ENCODE results near the gene PRM2. TPM values are rescaled to one million over a fixed set of nuclear protein-coding genes. Genes with fewer than 3 reads are reported as not detected.

Gene PRM2
- polyA plus RNA-seq, 1 experiment: not detected

DNA sequence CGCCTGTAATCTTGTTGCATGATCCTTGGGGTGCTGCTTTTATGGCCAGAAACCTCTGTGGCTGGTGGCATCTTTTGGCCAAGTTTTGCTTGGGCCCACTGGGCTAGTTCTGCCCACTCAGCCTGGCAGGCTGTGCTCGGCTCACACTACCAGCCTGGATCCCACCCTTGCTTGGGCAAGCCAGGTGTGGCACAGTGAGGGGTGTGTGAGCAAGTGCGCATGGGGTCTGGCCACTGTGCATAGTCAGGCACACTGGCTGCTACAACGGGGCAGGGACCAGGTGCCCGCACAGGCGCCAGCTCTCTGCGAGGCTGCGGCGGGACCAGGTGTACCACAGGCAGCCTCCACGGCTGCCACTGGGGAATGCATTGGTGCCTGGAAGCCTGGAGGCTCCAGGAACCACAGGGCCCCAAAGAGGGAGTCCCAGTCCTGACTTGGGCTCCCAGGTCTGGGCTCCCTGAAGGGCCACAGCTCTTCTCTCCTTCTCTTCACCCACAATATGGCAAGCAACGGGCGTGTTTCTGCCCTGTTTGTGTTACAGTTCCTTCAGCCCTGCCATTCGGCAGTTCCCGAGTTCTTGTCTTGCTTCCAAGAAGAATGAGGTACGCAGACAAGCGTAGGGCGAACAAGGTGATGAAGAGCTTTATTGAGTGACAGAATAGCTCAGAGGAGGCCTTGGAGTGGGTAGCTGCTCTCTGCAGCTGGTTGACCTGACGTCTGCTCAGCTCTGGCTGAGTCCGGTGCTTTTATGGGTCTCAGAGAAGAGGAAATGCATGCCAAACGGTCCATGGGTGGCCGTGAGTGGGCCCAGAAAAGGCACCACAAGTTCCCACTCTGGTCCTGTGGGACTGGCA, 31.6 kb upstream of the PRM2 start:
- CTCF ChIA-PET: no interaction called here

DNA sequence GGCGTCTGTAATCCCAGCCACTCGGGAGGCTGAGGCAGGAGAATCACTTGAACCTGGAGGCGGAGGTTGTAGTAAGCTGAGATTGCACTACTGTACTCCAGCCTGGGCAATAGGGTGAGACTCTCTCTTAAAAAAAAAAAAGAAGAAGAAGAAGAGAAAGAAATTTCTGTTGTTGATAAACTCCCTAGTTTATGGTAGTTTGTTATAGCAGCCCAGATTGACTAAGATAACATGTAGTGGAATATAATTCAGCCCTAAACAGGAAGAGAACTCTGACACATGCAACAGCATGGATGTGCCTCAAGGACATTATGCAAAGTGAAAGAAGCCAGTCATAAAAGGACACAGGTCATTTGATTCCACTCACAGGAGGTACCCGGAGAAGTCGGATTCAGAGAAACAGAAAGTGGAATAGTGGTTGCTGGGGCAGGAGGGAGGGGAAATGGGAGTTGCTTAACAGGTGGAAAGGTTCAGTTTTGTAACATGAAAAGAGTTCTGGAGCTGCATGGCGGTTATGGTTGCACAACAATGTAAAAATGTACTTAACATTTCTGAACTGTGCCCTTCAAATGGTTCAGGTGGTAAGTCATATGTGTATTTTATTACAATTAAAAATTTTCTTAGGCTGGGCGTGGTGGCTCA, 30.8 kb upstream of the PRM2 start:
- TF ChIP-seq, protein P1, sequence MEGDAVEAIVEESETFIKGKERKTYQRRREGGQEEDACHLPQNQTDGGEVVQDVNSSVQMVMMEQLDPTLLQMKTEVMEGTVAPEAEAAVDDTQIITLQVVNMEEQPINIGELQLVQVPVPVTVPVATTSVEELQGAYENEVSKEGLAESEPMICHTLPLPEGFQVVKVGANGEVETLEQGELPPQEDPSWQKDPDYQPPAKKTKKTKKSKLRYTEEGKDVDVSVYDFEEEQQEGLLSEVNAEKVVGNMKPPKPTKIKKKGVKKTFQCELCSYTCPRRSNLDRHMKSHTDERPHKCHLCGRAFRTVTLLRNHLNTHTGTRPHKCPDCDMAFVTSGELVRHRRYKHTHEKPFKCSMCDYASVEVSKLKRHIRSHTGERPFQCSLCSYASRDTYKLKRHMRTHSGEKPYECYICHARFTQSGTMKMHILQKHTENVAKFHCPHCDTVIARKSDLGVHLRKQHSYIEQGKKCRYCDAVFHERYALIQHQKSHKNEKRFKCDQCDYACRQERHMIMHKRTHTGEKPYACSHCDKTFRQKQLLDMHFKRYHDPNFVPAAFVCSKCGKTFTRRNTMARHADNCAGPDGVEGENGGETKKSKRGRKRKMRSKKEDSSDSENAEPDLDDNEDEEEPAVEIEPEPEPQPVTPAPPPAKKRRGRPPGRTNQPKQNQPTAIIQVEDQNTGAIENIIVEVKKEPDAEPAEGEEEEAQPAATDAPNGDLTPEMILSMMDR (IDR thresholded peaks at IDR 0.05; ENCODE audit: low read depth, low read length): no peak
- Histone ChIP-seq H3K4me3 (ENCODE audit: low read depth, low read length) (no peak overlapping the region), H3K27ac (ENCODE audit: low read depth, low read length) (no peak overlapping the region), H3K9me3 (ENCODE audit: control insufficient read depth, insufficient read depth, low read length) (no peaks in the 10 kb centered on the region; the same call in 1 of the 2 replicates), H3K27me3 (ENCODE audit: control insufficient read depth, insufficient read depth, low read length) (no peaks in the 10 kb centered on the region)
- no peak for DNase-seq (ENCODE audit: low read depth, low spot score)
- CTCF ChIA-PET: no interaction called here
- POLR2A ChIA-PET: interaction anchor here (0.6 kb wide), 1 partner anchor 10 kb away, joined by 3 read pairs; no protein-coding TSS in a partner anchor

More for the DNA sequence above, 31.6 kb upstream of the PRM2 start:
- Histone ChIP-seq H3K27me3 (ENCODE audit: control insufficient read depth, insufficient read depth, low read length) (no peaks in the 10 kb centered on the region), H3K9me3 (ENCODE audit: control insufficient read depth, insufficient read depth, low read length) (no peaks in the 10 kb centered on the region; the same call in 1 of the 2 replicates), H3K4me3 (ENCODE audit: low read depth, low read length) (no peak overlapping the region), H3K27ac (ENCODE audit: low read depth, low read length) (no peak overlapping the region)
- POLR2A ChIA-PET: interaction anchor here (0.6 kb wide), 1 partner anchor 10 kb away, joined by 3 read pairs; no protein-coding TSS in a partner anchor
- TF ChIP-seq, protein P1 (IDR thresholded peaks at IDR 0.05; ENCODE audit: low read depth, low read length): no peak
- no peak for DNase-seq (ENCODE audit: low read depth, low spot score)

DNA sequence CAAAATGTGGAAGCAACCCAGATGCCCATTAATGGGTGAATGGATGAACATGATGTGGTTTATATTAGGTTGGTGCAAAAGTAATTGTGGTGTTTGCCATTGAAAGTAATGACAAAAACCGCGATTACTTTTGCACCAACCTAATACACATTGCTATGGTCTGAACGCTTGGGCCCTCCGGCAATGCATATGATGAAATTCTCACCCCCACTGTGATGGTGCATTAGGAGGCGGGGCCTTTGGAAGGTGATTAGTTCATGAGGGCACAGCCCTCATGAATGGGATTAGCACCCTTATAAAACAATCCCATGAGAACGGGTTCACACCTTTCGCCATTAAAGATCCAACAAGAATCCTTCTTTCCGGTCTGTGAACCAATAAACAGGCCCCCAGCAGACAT, 30.1 kb upstream of the PRM2 start:
- Histone ChIP-seq H3K4me3 (ENCODE audit: low read depth, low read length) (no peak overlapping the region), H3K27me3 (ENCODE audit: control insufficient read depth, insufficient read depth, low read length) (no peaks in the 10 kb centered on the region), H3K9me3 (ENCODE audit: control insufficient read depth, insufficient read depth, low read length) (no peaks in the 10 kb centered on the region; the same call in 1 of the 2 replicates), H3K27ac (ENCODE audit: low read depth, low read length) (no peak overlapping the region)
- TF ChIP-seq, protein P1 (IDR thresholded peaks at IDR 0.05; ENCODE audit: low read depth, low read length): no peak
- no peak for DNase-seq (ENCODE audit: low read depth, low spot score)
- POLR2A ChIA-PET: no interaction called here
- CTCF ChIA-PET: no interaction called here

DNA sequence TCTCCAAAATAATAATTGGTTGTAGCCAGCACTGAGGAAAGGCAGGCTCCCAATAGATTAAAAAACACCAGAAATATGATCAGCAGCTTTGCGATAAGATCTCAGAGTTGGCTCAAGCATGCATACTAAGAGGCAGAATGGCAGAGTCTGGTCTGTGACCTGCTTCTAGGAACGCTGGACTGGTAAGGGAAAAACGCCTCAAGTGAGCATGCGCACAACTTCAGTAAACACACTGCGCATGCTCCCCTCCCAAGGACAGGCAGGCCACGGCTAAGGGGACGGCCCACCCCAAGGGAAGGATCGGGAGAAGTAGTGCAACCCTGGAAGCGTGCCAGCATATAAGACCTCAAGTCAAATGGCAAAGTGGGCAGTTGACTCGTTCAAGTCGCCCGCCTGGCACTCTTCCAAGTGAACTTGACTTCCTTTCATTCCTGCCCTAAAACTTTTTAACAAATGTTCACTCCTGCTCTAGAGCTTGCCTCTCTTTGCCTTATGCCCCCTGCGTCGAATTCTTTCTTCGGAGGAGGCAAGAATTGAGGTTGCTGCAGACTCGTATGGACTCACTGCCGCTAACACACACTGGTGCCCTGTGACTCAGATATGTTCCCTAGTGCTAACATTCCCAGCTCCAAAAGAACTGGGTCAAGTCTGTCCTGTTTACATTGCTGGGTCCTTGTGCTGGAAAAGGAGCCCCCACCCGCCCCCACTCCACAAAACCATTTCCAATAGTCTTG, 27.3 kb upstream of the PRM2 start:
- H3K4me3 ChIP-seq (ENCODE audit: low read depth, low read length): no peak overlapping the region
- no peak for DNase-seq (ENCODE audit: low read depth, low spot score)
- ChIA-PET POLR2A (interaction anchor here (0.6 kb wide), 1 partner anchor 226 kb away, joined by 3 read pairs; no protein-coding TSS in a partner anchor), CTCF (no interaction called here)
- H3K9me3 ChIP-seq (ENCODE audit: control insufficient read depth, insufficient read depth, low read length): no peaks in the 10 kb centered on the region; the same call in 1 of the 2 replicates
- no peaks in the 10 kb centered on the region for H3K27me3 ChIP-seq (ENCODE audit: control insufficient read depth, insufficient read depth, low read length)
- no peak overlapping the region for H3K27ac ChIP-seq (ENCODE audit: low read depth, low read length)
- TF ChIP-seq, protein P1 (IDR thresholded peaks at IDR 0.05; ENCODE audit: low read depth, low read length): no peak

Data from AG04450 (cell line).